ENCODE data around the gene HES3.

The HES3 gene

DNA sequence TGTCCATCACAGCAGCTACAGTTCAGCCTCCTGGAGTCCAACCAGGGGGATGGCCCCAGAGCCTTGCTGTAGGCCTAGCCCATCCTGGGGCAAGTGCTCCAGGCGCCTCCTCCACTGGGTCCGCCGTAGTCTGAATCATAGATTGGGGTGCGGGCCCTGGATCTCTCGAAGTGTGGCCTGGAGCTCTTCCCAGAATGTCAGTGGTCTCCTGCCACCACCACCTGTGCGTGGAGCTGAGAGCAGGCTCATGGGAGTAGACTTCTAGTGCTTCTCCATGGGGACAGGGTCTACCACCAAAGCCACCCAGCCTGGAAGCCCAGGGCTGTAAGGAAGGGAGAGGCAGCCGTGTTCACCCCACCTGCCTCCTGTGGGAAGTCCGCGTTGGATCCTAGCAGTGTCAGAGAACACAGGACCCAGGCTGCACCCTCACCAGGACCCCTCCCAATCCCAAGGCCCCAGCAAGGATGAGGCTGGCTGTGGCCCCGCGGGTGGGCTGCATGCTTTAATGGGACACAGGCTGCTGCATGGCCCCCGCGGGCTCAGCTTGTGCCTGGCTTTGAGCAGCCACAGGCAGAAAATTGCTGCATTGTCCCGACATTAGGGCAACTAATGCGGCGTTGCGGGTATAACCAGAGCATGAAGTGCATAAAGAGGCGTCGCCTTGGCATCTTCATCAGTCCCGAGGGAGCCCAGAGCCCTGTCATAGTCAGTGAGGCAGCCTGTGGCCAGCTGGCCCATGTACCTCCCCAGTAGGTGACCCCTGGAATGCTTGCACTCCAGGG lies 735 bp upstream of the HES3 start:
- Histone ChIP-seq H3K36me3 (ENCODE audit: control insufficient read depth, insufficient read depth, low read length) (no peaks in the 10 kb centered on the region), H3K4me1 (ENCODE audit: control insufficient read depth, insufficient read depth, low read length) (peaks cover 28% of the 10 kb centered on the region), H3K9ac (ENCODE audit: low read depth, low read length) (no peak overlapping the region), H3K27me3 (ENCODE audit: control insufficient read depth, insufficient read depth, low read length) (peaks cover 30% of the 10 kb centered on the region), H3K4me3 (ENCODE audit: low read depth, low read length) (peak overlapping the region; percentile 79), H3K9me3 (ENCODE audit: control insufficient read depth, insufficient read depth, low read length) (no peaks in the 10 kb centered on the region)

DNA sequence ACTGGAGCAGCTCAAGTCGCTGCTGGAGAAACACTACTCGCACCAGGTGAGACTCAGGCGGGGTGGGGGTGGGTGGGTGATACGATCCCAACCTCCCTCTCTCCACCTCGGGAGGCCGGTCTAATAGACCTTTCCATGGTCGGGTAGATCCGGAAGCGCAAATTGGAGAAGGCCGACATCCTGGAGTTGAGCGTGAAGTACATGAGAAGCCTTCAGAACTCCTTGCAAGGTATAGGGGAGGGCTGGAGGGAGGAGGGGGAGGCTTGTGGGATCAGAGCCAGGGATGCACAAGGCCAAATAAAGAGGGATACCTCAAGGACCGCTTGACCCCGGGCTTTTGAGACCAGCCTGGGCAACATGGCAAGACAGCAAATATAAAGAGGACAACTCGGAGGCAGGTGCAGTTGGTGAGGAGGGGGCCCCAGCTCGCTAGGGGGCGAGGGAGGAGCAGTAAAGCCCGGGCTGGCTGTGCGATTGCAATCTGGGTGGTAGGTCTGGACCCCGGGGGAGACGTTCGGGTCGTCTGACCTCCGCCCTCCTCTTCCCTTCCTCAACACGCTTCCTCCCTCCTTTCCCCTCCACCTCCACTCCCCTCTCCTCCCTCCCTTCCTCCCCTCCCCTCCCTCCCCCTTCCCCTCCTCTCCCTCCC lies 546 bp downstream of the HES3 start:
- no peaks in the 10 kb centered on the region for H3K9me3 ChIP-seq (ENCODE audit: control insufficient read depth, insufficient read depth, low read length)
- no peak overlapping the region for H3K9ac ChIP-seq (ENCODE audit: low read depth, low read length)
- H3K4me3 ChIP-seq (ENCODE audit: low read depth, low read length) = peak overlapping the region; percentile 79
- H3K36me3 ChIP-seq (ENCODE audit: control insufficient read depth, insufficient read depth, low read length) = no peaks in the 10 kb centered on the region
- peaks cover 24% of the 10 kb centered on the region for H3K4me1 ChIP-seq (ENCODE audit: control insufficient read depth, insufficient read depth, low read length)
- peaks cover 37% of the 10 kb centered on the region for H3K27me3 ChIP-seq (ENCODE audit: control insufficient read depth, insufficient read depth, low read length)

DNA sequence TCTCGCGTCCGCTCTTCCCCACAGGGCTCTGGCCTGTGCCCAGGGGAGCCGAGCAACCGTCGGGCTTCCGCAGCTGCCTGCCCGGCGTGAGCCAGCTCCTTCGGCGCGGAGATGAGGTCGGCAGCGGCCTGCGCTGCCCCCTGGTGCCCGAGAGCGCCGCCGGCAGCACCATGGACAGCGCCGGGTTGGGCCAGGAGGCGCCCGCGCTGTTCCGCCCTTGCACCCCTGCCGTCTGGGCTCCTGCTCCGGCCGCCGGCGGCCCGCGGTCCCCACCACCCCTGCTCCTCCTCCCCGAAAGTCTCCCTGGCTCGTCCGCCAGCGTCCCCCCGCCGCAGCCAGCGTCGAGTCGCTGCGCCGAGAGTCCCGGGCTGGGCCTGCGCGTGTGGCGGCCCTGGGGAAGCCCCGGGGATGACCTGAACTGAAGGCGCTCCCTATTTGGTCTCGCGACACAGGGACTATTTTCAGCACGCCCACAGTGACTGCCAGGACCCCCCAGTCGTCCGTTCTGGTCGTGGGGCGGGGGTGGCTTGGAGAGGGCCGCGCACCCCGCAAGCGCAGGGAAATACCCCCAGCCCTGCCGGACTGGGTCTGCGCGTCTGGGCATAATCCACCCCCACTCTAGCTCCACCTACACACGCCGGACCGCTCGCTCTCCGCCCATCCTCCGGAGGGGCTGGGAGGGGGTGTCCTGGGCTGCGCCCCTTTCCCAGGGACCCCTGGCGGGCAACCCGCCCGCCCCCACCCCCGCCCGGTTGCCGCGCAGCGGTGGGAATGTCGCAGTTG lies 1.3 kb downstream of the HES3 start:
- H3K36me3 ChIP-seq (ENCODE audit: control insufficient read depth, insufficient read depth, low read length) = no peaks in the 10 kb centered on the region
- H3K27me3 ChIP-seq (ENCODE audit: control insufficient read depth, insufficient read depth, low read length) = peaks cover 43% of the 10 kb centered on the region
- peak overlapping the region; percentile 79 for H3K4me3 ChIP-seq (ENCODE audit: low read depth, low read length)
- no peak overlapping the region for H3K9ac ChIP-seq (ENCODE audit: low read depth, low read length)
- peaks cover 20% of the 10 kb centered on the region for H3K4me1 ChIP-seq (ENCODE audit: control insufficient read depth, insufficient read depth, low read length)
- no peaks in the 10 kb centered on the region for H3K9me3 ChIP-seq (ENCODE audit: control insufficient read depth, insufficient read depth, low read length)

DNA sequence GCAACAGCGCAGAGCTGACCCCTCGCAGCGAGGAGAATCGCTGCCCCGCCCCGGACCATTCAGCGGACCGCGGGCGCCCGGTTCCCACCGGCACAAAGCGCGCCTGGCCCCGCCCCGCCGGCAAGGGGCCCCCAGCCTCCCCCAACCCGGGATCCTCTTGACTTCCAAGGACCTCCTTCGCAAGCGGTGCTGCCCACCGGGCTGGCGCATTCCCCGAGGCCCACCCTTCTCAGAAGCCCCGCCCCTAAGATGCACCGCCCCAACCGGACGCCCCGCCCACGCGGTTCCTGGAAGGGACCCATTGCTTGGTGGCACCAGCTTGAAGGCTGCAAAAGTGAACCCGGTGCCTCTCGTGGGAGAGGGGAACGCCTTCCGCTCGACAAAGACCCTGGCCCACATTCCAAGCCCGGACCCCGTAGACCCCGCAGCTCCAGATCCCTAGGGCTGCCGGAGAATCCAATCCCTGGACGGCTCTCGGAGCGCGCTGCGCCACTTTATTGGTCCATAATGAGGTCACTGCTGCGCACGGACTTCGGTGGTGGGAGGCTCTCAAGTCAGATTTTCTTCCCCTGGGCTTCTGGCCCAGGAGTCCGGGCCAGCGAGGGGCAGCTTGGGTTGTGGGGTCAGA lies 2.0 kb downstream of the HES3 start:
- H3K4me1 ChIP-seq (ENCODE audit: control insufficient read depth, insufficient read depth, low read length) = peaks cover 15% of the 10 kb centered on the region
- peak overlapping the region; percentile 79 for H3K4me3 ChIP-seq (ENCODE audit: low read depth, low read length)
- H3K36me3 ChIP-seq (ENCODE audit: control insufficient read depth, insufficient read depth, low read length) = no peaks in the 10 kb centered on the region
- H3K9ac ChIP-seq (ENCODE audit: low read depth, low read length) = peak overlapping the region; percentile 28
- H3K27me3 ChIP-seq (ENCODE audit: control insufficient read depth, insufficient read depth, low read length) = peaks cover 49% of the 10 kb centered on the region
- no peaks in the 10 kb centered on the region for H3K9me3 ChIP-seq (ENCODE audit: control insufficient read depth, insufficient read depth, low read length)

DNA sequence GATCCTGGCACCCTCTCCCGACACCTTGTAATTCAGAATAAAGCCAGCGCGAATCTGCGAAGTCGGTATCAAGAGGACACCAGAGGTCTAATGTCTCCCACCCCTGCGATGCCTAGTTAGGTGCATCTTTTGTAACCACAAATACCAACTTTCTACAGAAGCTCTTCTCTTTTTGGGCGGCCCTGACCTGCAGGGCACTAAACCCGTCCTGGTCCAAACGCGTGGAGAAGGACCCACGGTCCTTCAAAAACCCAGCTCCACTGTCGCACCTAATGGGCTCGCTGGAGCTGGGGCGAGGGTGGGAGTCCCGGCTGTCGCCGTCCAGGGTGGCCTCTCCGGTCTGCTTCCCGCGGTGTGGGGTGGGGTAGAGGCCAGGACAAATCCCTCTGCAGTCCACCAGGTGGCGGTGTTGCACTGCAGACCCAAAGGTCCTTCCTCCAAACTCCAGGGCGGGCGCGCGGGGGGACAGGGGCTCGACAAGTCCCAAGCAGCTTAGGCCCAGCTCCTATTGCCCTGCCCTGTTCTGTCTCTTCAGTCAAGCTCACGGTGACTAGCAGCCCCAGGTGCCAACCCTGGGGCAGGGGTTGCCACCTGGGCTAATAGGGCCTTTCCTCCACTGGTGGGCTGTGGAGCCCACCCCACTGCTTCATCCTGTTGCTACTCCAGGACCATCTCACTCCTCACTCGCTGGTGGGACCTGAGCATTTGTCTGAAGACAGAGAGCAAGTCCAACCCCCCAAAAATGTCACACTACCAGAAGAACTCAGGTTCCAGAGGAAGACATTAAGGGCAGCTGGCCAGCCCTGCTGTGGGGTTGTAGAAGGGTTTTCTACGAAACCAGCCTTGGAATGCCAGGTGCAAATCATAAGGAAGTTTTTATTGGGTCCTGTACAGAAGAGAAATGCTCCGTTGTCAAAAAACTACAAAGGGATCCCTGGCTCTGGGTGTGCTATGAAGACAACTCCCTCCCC lies 2.8 kb downstream of the HES3 start:
- Histone ChIP-seq H3K4me1 (ENCODE audit: control insufficient read depth, insufficient read depth, low read length) (peaks cover 10% of the 10 kb centered on the region), H3K36me3 (ENCODE audit: control insufficient read depth, insufficient read depth, low read length) (no peaks in the 10 kb centered on the region), H3K9ac (ENCODE audit: low read depth, low read length) (peak overlapping the region; percentile 28), H3K27me3 (ENCODE audit: control insufficient read depth, insufficient read depth, low read length) (peaks cover 54% of the 10 kb centered on the region), H3K9me3 (ENCODE audit: control insufficient read depth, insufficient read depth, low read length) (no peaks in the 10 kb centered on the region), H3K4me3 (ENCODE audit: low read depth, low read length) (peak overlapping the region; percentile 79)

DNA sequence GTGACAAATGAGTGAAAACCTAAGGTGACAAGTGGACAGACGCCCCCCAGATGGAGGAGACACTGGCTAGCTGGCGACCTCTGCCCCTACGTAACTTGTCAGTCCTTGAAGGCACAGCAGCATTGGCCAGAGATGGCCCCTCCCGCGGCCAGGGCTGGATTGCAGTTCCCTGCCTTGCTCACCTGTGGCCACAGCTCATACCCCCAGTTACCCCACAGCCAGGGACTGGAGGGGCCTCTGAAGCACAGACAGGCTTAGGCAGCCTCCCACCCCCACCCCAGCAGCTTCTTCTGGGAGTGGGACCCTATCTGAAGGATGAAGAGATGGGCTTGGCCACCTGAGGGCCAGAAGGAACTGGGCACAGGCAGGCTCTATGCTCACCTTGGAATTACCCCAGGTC lies 3.7 kb downstream of the HES3 start:
- H3K27me3 ChIP-seq (ENCODE audit: control insufficient read depth, insufficient read depth, low read length) = peaks cover 54% of the 10 kb centered on the region

DNA sequence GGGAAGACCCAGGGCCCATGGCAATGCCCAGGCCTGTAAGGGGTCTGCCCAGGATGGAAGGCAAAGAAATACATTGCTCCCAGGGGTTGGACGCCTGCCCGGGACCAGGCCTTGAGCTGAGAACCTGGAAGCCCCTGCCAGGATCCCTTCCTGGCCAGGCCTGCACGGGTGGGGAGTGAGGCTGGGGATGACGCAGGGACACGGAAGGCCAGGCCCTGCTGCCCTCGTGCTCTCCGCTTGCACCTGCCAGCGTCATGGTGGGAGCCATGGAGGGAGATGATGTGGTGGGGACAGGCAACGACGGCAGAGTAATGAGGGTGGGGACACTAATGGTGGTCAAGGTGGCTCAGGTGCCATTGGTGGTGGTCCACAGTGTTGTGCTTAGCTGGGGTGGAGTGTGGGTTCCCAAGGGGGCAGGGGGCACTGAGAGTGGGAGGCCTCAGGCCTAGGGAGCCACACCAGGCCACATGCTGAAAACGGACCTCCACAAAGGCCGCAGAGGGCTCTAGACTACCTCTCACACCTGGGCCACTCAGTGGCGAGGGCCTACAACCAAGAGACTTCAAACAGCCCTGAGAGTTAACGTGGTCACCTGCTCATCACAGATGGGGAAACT lies 4.3 kb downstream of the HES3 start:
- Histone ChIP-seq H3K36me3 (ENCODE audit: control insufficient read depth, insufficient read depth, low read length) (no peaks in the 10 kb centered on the region), H3K4me3 (ENCODE audit: low read depth, low read length) (peak overlapping the region; percentile 22), H3K27me3 (ENCODE audit: control insufficient read depth, insufficient read depth, low read length) (peaks cover 48% of the 10 kb centered on the region)

More for the DNA sequence above, 3.7 kb downstream of the HES3 start:
- Histone ChIP-seq H3K9me3 (ENCODE audit: control insufficient read depth, insufficient read depth, low read length) (no peaks in the 10 kb centered on the region), H3K4me1 (ENCODE audit: control insufficient read depth, insufficient read depth, low read length) (peaks cover 10% of the 10 kb centered on the region), H3K9ac (ENCODE audit: low read depth, low read length) (no peak overlapping the region), H3K36me3 (ENCODE audit: control insufficient read depth, insufficient read depth, low read length) (no peaks in the 10 kb centered on the region), H3K4me3 (ENCODE audit: low read depth, low read length) (no peak overlapping the region)

DNA sequence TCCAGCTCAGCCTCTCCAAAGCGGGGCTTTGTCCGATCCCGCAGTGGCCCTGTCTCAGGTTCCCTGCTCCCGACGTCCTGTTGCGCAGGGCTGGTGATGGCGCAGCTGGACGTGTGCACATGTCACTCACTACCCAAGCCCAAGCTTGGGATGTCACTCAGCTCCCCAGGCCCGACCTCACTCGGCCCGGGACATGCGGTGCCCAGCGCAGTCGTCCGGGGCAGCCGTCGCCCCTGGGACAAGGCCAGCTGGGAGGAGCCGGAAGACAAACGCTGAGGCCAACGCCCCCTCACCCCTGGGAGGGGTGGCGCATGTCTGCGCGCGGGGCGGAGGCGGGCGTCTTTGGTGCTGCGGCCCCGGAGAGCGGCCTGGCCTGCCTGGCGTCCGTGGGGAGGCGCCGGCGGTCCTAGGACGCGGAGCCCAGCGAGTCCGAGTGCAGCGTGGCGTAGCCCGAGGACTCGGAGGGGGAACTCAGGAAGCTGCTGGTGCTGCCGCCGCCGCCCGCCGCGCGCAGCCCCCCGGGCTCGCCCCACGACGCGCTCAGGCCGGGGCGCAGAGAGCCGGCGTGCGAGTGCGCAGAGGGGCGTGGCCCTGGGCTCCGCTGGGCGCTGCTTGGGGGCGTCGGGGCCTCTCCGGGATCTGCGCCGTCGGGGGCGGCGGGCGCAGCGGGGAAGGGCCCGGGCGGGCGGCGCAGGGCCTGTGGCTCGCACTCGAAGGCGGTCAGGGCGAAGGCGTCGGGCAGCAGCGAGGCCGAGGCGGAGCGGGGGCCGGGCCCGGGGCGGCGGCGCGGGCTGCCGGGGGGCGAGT lies 5.2 kb downstream of the HES3 start:
- Histone ChIP-seq H3K9ac (ENCODE audit: low read depth, low read length) (no peak overlapping the region), H3K27me3 (ENCODE audit: control insufficient read depth, insufficient read depth, low read length) (peaks cover 43% of the 10 kb centered on the region), H3K4me1 (ENCODE audit: control insufficient read depth, insufficient read depth, low read length) (peaks cover 2% of the 10 kb centered on the region), H3K4me3 (ENCODE audit: low read depth, low read length) (peak overlapping the region; percentile 22), H3K9me3 (ENCODE audit: control insufficient read depth, insufficient read depth, low read length) (no peaks in the 10 kb centered on the region), H3K36me3 (ENCODE audit: control insufficient read depth, insufficient read depth, low read length) (peaks cover 6% of the 10 kb centered on the region)

More for the DNA sequence above, 4.3 kb downstream of the HES3 start:
- Histone ChIP-seq H3K4me1 (ENCODE audit: control insufficient read depth, insufficient read depth, low read length) (peaks cover 5% of the 10 kb centered on the region), H3K9me3 (ENCODE audit: control insufficient read depth, insufficient read depth, low read length) (no peaks in the 10 kb centered on the region), H3K9ac (ENCODE audit: low read depth, low read length) (no peak overlapping the region)

DNA sequence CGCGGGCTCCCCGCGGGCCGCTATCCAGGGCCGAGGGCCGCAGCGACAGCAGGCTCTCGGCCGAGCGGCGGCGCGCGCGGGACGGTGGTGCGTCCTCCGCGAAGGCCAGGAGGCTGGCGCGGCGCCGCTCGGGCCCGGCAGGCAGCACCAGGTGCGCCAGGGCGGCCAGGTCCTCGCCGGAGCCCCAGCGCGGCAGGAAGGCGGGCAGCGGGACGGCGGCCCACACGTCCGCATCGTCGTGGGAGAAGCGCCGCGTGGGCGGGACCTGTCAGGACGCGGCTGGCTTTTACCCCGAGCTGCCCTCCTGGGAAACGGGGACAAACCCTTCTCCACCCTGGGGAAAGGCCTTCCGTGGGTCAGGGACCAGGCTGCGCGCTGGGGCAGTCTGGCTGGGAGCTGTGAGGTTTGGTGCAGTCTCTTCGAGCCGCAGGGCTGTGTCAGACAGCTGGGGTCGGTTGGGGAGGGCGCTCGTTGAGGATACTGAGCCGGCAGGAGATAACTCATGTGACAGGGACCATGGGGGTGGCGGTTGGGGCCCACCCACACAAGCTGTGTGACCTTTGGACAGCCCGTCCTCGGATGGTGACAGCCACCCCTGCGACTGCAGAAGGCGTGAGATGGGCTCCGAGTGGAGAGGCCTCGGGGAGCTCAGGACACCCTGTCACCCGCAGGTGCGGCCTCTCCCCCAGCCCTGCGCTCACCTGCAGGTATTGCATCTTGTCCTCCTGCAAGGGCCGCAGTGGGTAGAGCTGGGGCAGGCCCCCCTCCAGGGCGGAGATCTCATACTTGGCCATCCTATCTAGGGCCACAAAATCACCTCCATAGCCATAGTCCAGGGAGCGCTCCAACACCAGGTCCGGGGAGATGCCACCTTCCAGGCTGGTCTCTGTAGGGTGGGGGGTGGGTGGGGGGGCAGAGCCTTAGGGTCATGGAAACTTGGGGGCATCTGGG lies 6.0 kb downstream of the HES3 start:
- Histone ChIP-seq H3K36me3 (ENCODE audit: control insufficient read depth, insufficient read depth, low read length) (peaks cover 6% of the 10 kb centered on the region), H3K4me1 (ENCODE audit: control insufficient read depth, insufficient read depth, low read length) (peaks cover 2% of the 10 kb centered on the region), H3K4me3 (ENCODE audit: low read depth, low read length) (peak overlapping the region; percentile 37), H3K9ac (ENCODE audit: low read depth, low read length) (no peak overlapping the region), H3K27me3 (ENCODE audit: control insufficient read depth, insufficient read depth, low read length) (peaks cover 41% of the 10 kb centered on the region), H3K9me3 (ENCODE audit: control insufficient read depth, insufficient read depth, low read length) (no peaks in the 10 kb centered on the region)
